IPS-18c (cell line): Measurements from ENCODE around the gene GBE1.
"Not testable (repeated sequence)": the region's sequence is repeated elsewhere in the genome, so short reads cannot be mapped to it uniquely, and the experiment has no call there.

ENCODE experiments used
- H3K4me3 ChIP-seq: 2 replicates; pipeline ENCODE4 v1.7.0; 2013; ENCODE audit warnings: low read depth, mild to moderate bottlenecking, low read length, moderate library complexity; ENCODE audit not compliant: insufficient read depth
- H3K9me3 ChIP-seq: one replicate; pipeline ENCODE4 v1.6.1; 2013; ENCODE audit warnings: mild to moderate bottlenecking, low read length, moderate library complexity; ENCODE audit not compliant: control insufficient read depth, insufficient read depth

The GBE1 gene

DNA sequence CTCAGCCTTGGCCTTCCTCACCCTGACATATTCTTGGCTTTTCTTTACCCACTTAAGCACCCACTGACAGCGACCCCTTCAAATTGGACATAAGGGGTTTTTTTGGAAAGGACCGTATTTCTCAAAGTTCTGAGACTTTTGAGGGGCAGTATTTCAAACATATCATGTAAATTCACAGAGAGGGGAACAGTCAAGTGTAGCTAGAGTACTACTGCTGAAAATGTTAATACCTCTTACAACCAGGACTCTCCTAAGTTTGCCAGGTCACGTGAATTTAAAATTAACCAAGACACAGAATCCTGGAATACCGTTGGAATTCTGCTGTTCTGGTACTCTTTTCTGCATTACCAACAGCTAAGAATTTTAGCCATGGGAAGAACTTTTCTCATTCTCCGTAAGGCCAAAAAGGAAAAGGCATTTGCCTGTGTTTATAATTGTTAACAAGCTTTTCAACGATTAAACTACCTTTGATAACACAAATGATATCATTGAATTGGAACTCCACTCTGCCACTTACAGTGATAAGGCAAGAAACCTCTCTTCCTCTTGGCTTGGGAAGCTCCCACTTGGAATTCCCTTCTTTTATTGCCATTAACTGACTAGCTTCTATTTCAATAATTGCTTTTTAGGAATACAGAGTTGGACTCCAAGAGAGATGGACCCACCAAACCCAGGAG, 597 bp upstream of the GBE1 start:
- no peaks in the 10 kb centered on the region for H3K9me3 ChIP-seq

DNA sequence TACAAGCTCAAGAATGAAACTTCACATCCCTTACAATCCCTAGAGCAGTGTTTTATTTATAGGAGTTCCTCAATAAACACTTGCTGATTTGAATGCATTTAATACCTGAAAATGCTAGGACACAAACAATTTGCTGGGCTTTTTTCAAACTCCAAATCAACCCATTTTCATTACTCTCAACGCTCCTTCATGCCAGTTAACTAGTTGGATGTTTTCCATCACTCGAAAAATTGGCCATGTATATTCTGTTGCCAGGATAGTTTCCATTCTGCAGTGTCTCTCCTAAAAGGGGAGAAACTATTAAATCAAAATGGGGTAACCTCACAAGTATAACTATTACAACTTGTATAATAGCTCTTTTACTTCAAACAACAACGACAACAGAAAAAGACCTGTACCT, 1.2 kb downstream of the GBE1 start:
- Histone ChIP-seq H3K4me3 (no peak overlapping the region), H3K9me3 (no peaks in the 10 kb centered on the region)

More for the DNA sequence above, 597 bp upstream of the GBE1 start:
- H3K4me3 ChIP-seq = peak overlapping the region; percentile 71

DNA sequence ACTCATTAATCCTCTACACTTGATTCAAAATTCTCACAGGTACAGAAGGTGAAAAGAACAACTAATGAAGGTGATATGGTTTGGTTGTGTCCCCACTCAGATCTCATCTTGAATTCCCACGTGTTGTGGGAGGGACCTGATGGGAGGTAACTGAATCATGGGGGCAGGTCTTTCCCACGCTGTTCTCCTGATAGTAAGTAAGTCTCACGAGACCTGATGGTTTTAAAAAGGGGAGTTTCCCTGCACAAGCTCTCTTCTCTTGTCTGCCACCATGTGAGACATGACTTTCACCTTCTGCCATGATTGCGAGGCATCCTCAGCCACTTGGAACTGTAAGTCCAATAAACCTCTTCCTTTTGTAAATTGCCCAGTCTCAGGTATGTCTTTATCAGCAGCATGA, 2.7 kb downstream of the GBE1 start:
- H3K9me3 ChIP-seq, H3K4me3 ChIP-seq: not testable (repeated sequence)

DNA sequence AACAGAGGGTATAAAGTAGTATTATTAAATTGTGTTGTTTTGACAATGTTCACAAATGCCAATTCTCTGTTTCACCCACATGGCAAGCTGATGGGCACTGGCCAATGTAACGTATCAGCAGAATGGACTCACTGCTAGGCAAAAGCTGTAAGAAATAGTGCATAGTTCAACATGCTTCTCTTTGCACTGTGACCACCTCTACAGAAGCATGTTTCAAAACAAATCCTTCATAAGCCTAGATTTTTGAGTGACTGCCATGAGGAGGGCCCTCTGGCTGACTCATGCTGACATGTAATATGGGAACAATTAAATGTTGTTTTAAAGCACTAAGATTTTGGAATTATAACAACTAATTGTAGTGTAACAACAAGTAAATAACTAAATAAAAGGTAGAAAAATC, 3.2 kb downstream of the GBE1 start:
- H3K9me3 ChIP-seq = no peaks in the 10 kb centered on the region

DNA sequence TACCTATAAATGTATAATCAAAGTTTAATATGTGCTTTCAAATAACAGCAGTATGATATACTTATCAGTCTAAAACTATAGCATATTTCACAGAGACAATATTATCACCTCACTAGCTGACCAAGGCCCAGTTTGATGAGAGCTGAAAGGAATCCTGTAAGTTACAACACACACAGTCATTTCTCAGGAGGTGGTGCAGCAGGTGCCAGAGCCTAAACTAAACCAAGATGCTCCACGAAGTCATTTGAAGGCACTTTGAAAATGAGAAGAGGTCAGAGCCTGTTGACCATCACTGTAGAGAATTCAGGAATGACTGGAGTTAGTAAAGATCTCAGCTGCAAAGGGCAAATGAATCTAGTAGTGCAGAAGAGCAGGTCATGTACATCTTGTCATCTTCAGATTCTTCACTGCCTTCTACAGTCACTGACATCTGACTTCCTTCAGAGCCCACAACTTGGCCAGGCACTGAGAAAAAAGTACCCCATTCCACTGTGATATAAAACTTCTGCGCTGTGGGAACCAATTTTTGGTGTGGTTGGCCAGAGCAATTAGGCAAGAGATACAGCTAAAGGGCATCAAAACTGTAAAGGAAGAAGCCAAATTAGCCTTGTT, 7.9 kb downstream of the GBE1 start:
- H3K4me3 ChIP-seq = no peak overlapping the region
- H3K9me3 ChIP-seq = no peaks in the 10 kb centered on the region

More for the DNA sequence above, 3.2 kb downstream of the GBE1 start:
- H3K4me3 ChIP-seq = no peak overlapping the region

DNA sequence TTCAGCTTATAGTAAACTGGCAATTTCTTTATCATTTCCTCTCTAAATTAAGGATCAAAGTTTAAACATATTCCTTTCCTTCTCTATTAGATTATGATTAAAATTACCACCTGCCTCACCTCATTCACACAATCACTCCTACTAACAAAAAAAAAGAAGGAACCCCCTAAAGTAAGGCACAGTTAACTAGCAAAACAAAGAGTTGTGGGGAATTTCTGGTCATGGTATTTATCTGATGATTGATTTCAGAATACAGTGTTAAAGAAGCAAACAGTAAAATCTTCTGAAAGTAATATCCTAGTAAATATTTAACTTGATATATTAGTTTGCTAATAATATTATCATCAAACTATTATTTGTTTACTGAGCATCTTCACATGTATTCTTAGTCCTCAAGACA, 8.8 kb downstream of the GBE1 start:
- Histone ChIP-seq H3K4me3 (no peak overlapping the region), H3K9me3 (no peaks in the 10 kb centered on the region)

DNA sequence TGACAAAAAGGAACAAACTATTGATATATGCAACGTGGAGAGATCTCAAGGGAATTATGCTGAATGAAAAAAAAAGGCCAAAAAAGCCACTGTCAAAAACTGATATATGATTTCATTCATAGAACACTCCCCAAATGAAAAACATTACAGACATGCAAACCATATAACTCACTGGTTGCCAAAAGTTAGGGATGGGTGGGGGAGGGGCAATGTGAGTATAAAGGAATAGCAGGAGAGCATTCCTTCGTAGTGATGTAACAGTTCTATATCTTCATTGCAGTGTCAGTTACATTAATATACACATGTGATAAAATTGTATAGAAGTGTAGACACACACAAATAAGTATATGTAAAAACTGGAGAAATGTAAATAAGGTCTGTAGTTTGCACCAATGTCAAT, 12.2 kb downstream of the GBE1 start:
- H3K4me3 ChIP-seq = no peak overlapping the region
- H3K9me3 ChIP-seq = no peaks in the 10 kb centered on the region

DNA sequence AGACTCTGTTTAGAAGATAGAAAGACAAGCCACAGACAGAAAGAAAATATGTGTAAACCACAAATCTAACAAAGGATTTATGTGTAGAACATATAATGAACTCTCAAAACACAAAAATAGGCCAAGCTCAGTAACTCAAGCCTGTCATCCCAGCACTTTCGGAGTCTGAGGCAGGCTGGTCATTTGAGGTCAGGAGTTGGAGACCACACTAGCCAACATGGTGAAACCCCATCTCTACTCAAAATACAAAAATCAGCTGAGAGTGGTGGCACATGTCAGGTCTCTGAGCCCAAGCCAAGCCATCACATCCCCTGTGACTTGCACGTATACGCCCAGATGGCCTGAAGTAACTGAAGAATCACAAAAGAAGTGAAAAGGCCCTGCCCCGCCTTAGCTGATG, 14.2 kb downstream of the GBE1 start:
- H3K9me3 ChIP-seq, H3K4me3 ChIP-seq: not testable (repeated sequence)

DNA sequence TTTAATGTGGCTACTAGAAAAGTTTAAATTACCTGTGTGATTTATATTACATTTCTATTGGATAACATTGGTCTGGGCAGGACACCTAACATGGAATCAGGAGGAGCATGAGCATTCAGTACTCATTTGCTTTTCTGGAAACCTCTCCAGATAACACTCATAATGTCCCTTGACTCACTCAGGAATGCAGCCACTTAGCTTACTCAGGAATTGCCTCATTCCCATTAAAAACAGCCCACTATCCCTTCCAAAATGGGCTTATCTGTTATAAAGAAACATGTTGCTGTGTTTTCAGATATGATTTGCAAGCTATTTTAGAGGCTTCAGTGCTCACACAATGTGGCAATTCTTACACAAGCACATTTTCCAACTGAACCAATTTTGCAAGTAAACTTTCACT, 17.1 kb downstream of the GBE1 start:
- H3K9me3 ChIP-seq = no peaks in the 10 kb centered on the region
- no peak overlapping the region for H3K4me3 ChIP-seq

DNA sequence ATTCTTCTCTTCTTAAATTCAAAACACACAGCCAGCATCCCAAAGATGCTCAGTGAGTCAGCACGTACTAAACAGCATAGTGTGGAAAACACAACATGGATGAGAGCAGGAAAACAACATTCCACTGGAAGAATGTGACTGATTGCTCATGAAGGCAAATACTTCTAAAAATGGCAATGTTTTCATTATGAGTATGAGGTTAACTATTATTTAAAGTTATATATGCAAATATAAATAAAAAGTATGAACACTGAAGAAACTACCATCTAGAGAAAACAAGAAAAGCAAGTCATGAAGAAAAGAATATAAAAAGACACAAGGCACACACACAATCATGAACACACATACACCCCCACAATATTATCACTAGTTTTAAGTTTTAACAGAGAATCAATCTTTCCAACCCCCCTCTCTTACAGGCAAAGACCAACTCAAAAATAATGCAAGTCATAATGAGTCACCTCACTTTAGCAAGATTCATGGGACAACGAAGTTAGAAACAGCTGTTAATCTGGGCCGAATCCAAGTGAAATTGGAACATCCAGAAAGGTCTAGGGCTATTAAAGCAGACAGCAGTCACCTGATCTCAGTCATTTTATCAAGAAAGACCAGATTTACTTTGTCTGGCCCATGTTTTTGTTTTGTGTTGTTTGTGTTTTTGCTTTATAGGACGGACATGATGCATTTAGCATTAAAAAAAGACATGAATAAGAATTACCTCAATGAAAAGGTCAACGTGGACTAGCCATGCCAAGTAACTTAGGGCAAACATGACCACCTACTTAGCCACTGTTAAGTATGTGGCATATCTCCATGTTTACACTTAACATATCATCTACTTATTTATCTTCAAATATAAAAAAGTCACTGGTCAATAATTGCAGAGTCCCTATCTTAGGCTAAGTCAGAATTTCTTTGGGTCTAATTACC, 18.1 kb downstream of the GBE1 start:
- Histone ChIP-seq H3K9me3 (no peaks in the 10 kb centered on the region), H3K4me3 (no peak overlapping the region)

DNA sequence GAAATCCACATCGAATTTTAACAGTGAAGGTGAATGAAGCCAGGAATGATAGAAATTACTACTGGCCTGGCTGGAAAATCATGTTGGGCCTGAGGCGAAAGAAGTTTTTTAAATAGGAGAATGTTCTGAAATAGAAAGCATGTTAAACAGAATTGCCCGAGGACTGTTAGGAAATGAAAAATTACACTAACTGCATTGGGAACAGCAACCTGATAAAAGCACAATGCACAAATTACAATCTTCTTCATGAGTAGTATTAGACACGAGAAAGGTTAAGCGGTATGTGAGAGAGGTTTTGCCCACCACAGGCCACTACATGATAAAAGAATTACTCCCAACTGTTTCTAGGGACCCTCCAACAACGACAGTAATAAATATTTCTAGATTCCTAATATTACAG, 18.9 kb downstream of the GBE1 start:
- Histone ChIP-seq H3K4me3 (no peak overlapping the region), H3K9me3 (no peaks in the 10 kb centered on the region)

DNA sequence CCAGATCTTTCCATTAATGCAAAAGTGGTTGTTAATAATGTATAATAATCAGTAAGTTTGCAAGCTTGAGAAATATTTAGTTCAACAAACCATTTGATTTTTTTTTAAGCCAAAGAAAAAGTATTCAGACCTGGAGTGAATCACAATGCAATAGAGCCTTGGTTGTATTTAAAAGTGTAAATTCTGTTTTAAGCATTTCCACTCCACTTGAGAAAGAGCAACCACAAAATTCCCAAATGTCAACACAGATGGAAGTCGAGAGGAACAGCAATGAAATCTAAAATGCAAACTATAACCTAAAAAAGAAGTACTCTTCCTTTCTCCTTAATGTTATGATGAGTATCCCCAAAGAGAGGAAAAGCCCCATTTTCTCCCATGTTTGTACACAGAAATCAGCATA, 20.2 kb downstream of the GBE1 start:
- Histone ChIP-seq H3K9me3 (no peaks in the 10 kb centered on the region), H3K4me3 (no peak overlapping the region)

DNA sequence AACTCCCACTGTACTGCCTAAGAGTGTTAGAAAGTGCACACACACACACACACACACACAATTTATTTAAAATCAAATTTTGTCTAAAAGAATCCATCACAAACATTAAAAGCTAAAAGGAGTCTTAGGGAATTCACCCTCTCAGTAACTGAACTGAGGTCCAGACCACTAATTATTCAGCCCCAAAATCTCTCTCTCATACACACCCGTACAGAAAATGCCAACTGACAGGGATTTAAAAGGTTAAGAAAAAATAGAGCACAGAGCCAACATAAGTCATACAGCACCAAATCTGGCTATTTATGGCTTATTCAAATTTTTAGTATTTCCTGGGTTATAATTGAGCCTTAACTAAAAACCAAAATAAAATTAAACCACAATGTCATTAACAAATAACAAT, 20.7 kb downstream of the GBE1 start:
- Histone ChIP-seq H3K9me3 (no peaks in the 10 kb centered on the region), H3K4me3 (no peak overlapping the region)

DNA sequence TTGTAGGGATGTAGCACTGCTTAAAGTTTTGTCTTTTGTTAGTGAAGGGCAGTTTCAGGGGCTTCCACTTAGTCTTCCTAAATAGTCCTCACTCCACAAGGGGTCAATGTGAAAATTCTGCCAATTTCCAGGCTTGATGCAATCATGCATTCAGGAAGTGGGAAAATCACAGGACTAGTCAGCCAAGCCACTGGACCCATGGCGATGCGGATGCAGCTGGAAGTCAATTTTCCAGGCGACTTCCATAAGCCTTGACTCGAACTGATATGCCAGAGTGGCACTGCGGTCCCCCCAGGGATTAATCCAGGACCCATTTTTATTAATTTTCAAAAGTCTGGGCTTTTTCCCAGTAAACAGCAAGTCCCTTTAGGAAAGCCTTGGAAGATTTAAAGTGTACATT, 26.1 kb downstream of the GBE1 start:
- Histone ChIP-seq H3K9me3 (no peaks in the 10 kb centered on the region), H3K4me3 (no peak overlapping the region)

DNA sequence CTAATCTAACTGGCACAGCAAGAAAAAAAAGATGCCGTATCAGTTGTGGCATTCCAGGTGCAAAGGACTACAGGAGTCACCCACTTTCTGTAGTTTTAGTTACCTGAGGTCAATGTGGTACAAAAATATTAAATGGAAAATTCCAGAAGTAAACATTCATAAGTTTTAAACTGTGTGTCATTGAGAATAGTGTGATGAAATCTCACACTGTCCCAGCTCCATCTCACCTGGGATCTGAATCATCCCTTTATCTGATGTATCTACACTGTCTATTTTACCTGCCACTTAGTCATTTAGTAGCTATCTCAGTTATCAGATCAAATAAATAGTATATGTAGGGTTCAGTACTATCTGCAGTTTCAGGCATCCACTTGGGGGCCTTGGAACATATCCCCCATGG, 26.7 kb downstream of the GBE1 start:
- no peak overlapping the region for H3K4me3 ChIP-seq

DNA sequence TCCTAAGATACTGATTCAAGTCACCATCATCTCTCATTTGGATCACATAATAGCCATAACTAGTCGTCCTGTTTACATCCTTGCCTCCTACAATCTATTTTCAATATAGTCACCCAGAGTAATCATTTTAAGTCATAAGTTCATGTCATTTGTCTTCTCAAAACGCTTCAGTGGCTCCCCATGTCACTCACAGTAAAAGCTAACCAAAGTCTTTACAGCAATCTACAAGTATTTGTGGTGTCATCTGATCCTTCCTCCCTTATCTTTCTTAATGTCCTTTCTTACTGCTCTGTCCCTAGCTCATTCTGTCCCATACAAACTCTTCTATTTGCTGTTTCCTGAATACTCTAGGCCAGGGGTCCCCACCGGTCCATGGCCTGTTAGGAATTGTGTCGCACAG, 28.8 kb downstream of the GBE1 start:
- Histone ChIP-seq H3K9me3 (no peaks in the 10 kb centered on the region), H3K4me3 (no peak overlapping the region)

More for the DNA sequence above, 26.7 kb downstream of the GBE1 start:
- no peaks in the 10 kb centered on the region for H3K9me3 ChIP-seq

DNA sequence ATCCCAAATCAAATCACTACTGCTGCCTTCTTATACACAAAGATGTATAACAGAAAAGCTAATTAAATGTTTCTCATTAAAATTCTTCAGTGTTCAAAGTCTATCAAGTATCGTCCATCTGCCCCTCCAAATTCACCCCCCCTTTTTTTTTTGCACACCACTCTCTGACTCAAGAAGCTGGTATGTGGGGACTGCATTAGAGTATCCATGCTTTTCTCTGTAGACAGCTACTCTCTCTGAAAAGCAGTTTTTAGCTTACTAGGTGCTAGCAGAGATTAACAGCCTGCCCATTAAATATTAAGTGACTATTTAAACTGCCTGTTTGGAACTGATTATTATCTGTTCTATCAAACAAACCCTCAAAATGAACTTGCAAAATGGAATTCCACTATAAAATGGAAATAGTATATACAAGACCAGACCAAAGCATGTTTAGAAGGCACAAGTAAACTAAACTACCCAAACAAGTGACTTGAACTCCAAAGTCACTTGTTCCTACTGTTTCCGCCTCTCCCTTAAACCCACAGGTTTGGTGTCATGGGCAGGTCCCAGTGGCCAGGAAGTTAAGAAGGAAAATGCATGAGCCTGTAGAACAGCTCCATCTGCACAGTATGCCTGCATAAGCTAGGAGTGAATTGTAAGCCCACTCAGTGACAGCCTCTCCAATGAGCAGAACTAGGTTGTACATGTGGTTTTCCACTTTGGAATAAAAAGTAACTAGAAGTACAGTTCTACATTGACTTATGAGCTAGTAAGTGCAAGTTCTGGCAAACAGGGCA, 32.5 kb downstream of the GBE1 start:
- Histone ChIP-seq H3K4me3 (no peak overlapping the region), H3K9me3 (no peaks in the 10 kb centered on the region)
